NOMO-1 treated with dmso at 0.1 percent for 144 hours (cell line): ENCODE data around the gene FOXP4.

Experiments used
- DNase-seq: peaks from one replicate; lab custom pipeline; 2025; ENCODE audit not compliant: unreplicated experiment; lab: John Stamatoyannopoulos, UW

FOXP4 gene

DNA sequence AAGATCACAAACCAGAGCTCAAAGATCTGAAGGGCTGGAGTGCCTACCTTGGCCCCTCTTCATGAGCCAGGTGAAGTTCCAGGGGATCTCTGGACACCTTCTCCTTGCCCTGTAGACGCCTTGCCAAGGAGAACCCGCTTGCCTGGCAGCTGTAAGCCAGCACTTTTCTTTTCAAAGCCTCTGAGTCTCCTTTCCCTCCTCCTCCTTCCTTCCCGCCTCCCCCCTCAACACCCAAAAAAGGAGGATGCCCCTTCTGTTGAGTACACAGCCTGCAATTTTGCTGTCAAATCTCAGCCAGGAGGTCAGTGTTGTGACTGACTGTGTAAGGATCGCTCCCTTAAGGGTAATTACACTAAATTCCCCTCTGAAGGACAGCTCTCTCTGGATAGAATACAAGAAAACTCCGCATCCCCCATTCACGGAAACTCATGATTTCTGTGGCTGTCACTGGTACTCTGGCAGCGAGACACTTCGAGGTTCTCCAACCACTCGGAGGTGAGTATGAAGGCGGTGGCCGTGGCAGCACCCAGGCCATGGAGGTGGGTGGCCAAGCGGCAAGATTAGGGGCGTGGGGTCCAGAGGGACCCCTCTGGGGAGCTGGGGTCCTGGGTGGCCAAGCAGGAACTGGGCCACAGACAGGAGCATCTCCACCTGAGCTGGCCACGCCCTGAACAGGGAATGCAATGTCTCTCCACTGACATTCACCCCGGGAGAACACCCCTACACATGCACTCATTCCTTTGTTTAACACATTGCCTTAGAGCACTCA lies 23.2 kb upstream of the FOXP4 start:
- no peak for DNase-seq

DNA sequence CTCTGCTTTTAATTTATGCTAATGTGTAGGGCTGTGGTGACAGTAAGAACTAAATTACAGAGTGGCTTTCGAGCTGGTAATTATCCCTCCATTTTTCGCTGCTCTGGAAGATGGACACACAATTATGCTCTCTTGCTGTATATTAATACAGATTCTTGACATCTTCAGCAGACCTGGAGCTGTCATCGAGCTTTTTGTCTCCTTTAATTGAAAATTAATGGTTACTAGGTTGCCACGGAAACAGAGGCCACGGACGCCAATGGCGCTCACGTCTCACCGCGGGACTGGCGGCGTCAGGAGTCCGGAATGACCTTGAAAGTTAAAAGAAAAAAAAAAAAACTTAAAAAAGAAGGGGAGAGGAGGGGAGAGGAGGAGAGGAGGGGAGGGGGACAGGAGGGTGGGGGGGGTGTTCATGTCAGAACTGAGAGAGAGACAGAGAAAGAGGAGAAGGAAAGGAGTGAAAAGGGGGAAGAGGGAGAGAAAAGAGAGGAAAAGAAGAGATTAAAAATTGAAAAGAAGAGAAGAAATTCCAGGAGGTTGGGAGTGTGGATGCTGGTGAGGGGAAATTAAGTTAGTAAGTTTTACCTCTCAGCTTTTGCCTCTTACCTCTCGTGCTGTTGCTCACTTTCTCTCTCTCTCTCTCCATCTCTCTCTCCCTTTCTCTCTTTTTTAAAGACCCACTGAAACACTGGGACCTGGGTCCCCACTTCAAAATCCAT lies 22.1 kb upstream of the FOXP4 start:
- no peak for DNase-seq

DNA sequence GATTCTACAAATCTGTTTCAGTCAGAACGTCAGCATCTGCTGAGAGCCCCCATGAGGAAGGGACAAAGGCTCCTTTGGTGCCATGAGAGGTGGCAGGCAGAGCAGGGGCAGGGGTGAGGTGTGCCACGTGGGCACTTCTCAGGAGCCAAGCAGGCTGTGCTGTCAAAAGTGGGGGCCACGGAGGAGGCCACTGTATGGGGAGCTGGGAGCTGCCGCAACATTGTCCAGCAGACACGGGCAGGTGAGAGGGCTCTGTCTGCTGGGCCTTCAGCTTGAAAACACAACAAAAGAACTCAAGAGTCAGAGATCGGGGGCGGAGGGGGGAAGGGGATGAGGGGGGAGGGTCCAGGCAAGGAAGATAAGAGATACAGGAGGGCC lies 21.6 kb upstream of the FOXP4 start:
- no peak for DNase-seq

DNA sequence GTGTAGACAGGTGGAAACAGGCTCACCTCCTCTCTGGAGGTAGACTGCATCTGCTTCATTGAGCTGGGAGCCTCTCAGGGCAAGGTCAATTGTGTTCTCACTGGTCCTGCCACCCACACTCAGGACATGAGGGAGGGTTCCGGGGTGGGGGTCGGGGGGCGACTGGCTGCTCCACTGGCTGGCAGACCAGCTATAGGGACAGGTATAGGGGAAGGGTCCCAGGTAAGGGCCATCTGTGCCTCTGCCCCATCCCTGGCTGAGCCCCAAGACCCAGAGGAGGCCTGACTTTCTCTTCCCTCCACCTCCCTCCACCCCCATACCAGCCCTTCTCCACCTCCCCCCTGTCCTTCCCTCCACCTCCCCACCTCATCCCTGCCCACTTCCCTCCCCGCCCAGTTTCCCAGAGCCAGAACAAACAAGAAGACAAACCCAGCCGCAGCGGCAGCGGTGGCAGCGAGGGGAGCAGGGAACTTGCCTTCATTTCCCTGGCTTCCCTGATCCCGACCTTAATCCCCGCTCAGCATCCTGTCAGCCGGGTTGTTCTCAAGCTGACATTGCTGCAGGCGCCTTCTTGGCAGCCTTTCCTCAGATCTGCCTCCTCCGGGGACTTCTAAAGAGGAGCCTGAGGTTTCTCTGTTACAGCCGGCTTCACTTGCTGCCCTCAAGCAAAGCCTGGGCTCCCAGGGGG lies 18.3 kb upstream of the FOXP4 start:
- DNase-seq, result no peak

DNA sequence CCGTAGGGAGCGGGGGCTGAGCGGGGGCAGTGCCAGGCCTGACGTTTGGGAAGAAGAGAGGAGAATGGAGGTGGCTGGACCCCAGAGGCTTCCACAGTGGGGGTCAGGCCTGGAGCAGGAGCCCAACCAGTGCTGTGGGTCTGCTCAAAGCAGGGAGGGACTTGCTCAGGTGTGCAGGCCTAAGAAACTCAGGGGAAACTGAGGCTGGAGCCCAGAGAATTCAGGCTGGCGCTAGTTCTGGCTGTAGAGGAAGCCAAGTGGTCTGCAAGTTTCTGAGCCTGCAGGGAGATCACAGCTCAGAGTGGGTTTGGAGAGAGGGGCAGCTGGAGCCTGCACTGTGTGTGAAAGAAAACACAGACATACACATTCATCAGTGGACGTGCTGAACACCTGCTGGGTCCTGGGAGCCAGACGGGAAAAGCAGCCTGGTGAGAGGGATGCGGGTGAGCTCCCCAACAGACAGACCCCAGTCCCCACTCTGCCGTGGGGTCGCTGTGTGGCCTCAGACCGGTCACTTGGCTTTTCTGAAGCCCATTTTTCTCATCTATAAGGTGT lies 17.7 kb upstream of the FOXP4 start:
- no peak for DNase-seq

DNA sequence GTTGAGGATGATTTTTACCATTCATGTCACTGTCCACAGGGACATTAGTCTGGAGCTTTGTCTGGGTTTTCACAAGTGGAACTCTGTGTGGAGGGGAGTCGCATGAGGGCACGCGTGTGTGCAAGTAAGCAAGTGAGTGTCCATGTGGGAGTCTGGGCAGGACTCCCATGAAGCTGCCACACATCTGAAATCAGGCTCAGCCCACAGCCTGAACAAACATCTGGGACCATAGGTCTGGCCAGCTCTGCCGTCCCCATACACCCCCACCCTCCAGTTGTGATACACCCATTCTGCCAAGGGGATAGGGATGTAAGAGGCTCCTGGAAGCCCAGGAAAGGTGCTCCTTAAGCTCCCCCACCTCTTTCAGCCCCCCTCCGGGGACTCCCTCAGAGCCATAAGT lies 17.1 kb upstream of the FOXP4 start:
- no peak for DNase-seq

DNA sequence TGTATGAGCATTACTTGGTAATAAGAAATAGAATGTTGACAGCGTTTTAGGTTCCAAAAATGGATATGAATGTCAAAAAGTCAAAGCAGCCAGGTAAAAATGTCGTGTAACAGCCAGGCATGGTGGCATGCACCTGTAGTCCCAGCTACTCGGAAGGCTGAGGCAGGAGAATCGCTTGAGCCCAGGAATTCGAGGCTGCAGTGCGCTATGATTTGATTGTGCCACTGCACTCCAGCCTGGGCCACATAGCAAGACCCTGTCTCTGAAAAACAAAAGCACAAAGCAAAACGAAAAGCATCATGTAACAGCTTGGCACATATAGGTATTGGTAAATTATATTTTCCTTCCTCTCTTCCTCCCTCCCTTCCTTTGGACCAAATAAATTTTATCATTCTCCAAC lies 16.2 kb upstream of the FOXP4 start:
- DNase-seq, result no peak

DNA sequence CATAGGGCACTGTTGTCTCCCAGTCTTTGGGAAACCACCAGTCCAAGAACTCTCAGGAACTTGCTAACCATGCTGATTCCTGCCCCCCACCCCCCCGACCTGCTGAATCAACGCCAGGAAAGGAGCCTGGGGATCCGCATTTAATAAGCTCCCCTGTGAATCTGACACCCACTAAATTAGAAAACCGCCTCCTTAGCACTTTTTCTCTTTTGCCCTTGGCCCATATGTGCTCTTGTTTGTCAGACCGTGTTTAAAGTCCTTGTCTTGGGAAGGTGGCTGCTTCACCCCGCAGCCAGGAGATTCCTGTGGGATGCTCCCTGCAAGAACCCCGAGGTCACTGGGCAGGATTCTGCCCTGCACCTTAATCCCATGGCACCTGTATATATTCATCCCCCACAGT lies 15.7 kb upstream of the FOXP4 start:
- DNase-seq, result no peak

DNA sequence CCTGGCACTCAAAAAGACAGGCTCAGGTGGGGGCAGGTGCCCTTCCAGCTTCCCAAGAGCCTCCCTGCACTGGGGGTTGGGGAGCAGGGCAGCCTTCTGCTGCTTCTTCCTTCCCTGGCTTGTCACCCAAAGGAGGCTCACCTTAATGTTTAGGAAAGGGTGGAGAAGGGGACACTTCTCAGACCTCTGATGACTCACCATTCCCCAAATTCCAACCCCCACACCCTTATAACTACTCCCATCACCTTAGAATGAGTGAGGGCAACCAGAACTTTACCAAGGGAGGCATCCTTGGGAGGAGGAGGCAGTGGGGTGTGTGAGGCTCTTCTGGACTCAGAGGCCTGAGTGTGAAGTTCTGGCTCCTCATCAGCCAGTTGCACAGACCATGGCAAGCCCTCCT lies 15.2 kb upstream of the FOXP4 start:
- no peak for DNase-seq

DNA sequence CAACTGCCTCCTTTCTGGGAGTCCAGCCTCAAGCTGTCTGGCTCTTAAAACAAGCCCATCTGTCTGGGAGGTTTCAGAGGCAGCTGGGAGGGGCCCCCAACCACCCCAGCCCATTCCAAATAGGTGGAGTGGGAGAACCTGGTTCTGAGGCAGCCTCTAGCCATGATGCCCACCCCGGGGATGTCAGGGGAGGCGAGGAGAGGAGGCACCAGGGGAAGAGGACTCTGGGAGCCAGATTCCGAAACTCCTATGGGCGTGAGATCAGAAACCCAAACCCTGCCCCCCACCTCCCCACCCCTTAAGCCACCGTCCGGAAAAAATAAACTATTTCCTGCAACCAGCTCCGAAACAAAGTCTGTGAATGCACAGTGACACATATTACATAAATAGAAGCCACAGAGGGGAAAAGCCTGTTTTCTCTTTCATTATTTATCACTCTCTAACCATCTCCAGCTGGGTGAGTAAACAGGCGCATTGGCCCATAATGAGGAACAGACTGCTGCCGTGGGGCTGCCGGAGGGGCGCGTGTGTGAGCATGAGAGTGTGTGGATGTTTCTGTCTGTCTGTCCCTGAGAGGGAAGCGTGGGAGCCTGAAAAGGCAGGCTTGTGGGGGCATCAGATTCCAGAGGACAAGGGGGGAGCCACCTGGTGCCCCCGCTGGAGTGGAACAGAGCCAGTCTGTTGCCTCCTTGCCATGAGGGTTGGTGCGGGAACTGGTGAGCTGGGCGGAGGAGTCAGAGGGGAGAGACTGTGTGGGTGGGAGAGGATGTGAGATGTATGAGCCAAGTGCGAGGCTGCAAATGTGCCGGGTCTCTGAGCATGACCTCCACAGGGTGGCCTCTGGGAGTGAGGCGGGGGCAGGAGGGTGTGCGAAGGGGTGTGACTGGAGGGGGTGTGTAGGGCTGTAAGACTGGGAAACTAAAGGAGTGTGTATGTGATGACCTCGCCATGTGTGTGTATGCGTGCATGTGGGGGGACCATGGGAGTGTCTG lies 14.3 kb upstream of the FOXP4 start:
- DNase-seq, result peak; percentile 21

DNA sequence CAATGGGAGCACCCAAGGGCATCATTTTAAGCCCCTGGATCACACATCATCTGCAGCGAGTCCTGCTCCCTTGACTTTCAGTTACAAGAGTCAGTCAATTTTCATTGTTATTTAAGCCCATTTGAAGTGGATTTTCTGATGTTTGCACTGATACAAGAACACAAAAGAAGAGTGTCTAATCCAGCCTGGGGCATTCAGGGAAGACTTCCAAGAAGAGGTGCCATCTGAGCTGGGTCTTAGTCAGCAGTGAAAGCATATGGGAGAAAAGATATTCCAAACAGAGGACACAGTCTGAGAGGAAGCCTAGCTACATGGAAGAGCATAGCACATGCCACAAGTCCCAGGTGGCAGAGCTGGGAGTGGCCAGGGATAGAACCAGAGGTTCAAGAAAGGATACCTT lies 10.4 kb upstream of the FOXP4 start:
- DNase-seq, result no peak

DNA sequence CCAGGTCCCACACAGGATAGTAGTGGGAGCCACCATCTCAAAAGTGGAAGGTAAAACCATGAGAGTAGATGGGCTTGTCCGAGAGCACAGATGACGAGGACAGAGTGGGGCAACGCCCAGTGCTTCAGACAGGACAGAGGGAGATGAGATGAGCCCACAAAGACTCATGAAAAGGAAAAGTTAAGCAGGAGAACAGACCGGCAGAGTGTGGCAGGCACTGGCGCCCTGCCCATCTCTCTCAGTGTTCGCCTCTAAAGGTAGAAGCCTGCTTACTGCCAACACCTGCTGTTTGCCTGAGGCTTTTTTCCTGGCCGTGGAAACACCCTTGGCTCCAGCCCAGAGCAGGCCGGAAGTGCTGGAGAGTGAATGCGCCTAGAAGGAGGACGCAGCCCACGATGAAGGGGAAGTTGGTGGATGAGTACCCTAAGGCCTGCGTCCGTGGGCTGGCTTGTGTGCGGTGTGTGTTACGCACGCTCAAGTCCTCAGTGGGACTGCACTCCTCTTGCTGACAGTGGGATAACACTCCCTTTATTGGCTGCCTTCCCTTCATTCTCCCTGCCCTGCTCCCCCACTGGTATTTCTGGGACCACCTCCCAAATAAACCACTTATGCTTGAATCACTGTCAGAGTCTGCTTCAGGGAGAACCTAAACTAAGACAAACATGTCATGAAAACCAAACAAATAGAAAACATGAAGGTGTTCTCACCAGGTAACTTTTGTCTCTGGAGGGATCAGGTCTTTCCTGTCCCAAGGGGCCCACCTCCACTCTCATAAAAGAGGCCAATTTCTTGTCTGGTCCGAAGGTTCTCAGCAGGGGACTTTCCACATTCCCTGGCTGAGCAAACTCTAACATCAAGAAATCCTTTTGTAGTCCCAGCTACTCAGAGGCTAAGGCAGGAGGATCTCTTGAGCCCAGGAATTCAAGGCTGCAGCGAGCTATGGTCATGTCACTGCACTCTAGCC lies 9.1 kb upstream of the FOXP4 start:
- DNase-seq, result no peak

DNA sequence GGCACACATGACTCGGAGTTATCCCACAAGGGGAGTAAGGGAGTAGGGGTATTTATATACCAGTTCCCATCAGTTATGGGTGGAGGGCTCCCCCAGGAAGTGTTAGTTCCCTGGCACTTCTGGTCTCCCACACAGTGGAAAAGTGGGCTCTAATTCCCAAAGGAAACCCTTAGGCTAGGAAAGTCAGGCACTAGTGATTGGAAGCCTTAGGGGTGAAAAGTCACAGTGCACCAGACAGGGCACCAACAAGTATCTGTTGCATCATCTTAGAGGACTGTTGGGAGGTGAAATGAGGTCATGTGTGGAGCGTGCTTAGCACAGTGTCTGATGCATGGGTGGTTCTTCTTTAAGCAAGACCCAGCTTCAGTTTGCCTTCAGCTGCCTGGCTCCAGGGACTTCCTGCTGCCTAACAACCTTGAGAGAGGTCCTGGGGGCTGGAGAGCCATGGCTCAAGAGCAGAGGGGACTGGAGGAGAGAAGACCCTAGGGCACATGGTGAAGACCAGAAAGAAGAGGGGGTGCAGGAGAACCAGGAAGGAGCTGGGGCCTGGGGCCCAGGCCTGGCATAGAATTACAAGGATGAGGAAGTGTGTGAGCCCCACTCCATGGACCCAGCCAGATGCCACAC lies 7.5 kb upstream of the FOXP4 start:
- DNase-seq, result peak; percentile 70

DNA sequence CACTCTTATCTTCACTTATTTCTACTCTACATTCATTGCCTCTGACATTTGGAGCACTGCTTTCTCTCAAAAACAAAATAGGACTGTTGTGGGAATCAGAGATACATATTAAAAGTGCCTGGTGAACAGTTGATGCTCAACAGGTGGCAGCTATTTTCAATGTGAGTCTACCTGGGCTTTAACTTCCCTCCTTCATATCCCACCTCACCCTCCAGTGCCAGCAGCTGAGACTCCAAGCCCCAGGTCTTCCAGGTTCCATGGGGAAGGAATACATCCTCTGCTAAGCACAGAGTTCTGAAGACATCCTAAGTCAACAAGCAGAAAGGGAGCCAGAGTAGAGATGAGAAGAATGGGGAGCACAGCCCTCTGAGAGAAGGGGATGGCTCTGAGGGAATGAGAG lies 7.0 kb upstream of the FOXP4 start:
- no peak for DNase-seq

DNA sequence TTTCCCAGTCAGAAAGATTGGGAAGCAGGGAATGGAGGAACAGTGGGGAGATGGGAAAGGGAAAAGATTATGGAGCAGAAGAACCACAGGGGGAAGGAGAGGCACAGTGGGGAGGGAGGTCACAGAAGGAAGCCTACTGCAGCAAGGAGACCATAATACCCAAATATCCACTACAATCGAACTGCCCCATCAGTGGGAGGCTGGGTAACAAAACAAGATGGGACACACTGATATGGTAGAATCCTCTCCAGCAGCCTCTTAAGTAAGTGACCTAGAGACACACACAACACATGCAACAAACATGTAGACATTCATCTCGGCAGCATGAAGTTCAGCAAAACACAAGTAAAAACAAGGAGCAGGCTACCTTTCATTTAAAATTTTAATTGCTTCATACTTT lies 4.8 kb upstream of the FOXP4 start:
- no peak for DNase-seq

DNA sequence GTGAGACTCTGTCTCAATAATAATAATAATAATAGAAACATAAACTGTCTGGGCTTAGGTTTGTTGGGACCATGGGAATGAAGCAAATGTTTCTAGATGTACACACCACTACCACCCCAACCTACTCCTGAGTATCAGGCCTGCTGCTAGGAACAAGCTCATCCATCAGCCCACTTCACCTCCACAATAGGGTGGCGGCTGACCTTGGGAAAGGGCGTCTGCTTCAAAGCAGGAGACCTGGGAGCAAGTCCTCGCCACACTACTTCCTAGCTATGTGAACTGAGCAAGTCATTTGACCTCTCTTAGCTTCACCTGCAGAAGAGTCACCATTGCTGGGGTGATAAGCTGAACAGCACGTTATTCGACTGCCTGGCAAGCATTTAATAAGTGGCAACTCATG lies 3.1 kb upstream of the FOXP4 start:
- DNase-seq, result no peak

DNA sequence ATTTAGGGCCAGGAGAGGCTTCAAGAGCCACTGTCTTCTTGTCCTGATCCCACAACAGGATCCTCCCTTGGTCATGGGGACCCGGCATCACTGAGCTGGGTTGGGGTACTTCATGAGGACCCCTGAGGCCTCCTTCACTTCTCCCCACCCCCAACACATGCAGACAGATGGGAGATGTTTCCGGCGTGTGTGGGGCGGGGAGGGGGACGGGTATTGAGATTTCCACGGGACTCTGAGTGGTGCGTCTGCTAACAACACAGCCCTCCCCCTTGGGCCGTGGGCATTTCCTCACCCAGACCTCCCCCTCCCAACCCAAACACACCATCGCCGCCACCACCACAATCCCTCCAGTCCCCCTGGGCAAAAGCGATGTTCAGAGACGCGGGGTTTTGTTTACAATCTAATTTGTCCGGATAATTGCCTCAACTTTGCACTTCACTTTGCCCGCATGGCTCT lies 906 bp upstream of the FOXP4 start:
- no peak for DNase-seq

DNA sequence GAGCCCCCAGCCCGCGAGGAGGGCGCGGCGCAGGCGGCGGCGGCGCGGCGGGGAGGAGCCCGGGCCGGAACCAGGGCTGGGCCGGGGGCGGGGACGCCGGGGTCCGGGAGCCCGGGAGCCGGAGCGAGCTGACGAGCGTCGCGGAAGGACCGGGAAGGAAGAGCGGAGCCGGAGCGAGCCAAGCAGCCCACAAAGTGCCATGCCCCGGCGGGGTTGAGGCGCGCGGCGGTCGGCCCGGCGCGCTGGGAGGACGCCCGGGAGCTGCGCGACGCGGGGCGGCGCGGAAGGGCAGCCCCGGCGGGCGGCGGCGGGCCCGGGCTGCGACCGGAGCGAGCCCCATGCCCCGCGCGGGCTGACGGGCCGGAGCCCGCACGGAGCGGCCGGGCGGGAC lies 289 bp downstream of the FOXP4 start:
- DNase-seq, result no peak
